Activated CD8-positive, alpha-beta T cell treated with anti-CD3 and anti-CD28 coated beads for 36 hours (primary cell): Measurements from ENCODE around the gene NLRP12. TPM values are rescaled to one million over a fixed set of nuclear protein-coding genes. Genes with fewer than 3 reads are reported as not detected.
"Not testable (repeated sequence)": the region's sequence is repeated elsewhere in the genome, so short reads cannot be mapped to it uniquely, and the experiment has no call there.

ENCODE experiments used
- ATAC-seq: fragments of 200-7000 bp; cut with Tn5 transposase; one replicate; pipeline ENCODE4 v1.10.0; 2021; ENCODE audit warnings: mild to moderate bottlenecking, moderate library complexity
- CTCF ChIA-PET: fragments of 350-600 bp; sonication (Branson Sonifier 250); formaldehyde crosslinking; loops from one replicate; lab custom pipeline; 2021; ENCODE audit warnings: antibody characterized with exemption; lab: Charles Lee
- POLR2A ChIA-PET: fragments of 350-600 bp; sonication (Branson Sonifier 250); formaldehyde crosslinking; loops from one replicate; lab custom pipeline; 2021; ENCODE audit warnings: antibody characterized with exemption; lab: Charles Lee
- DNase-seq: peaks from one replicate; pipeline ENCODE4 v3.0.0-alpha.2; 2020
- H3K27ac Mint-ChIP-seq: one replicate; pipeline ENCODE4 v1.8.0; 2021; ENCODE audit warnings: mild to moderate bottlenecking, mixed read lengths
- H3K27me3 Mint-ChIP-seq: one replicate; pipeline ENCODE4 v1.8.0; 2021; ENCODE audit warnings: mixed read lengths
- H3K36me3 Mint-ChIP-seq: one replicate; pipeline ENCODE4 v1.8.0; 2021; ENCODE audit warnings: low read depth, mixed read lengths
- H3K4me1 Mint-ChIP-seq: one replicate; pipeline ENCODE4 v1.8.0; 2021; ENCODE audit warnings: low read depth, mixed read lengths
- H3K4me3 Mint-ChIP-seq: one replicate; pipeline ENCODE4 v1.8.0; 2021; ENCODE audit warnings: mild to moderate bottlenecking, moderate library complexity, mixed read lengths
- H3K9me3 Mint-ChIP-seq: one replicate; pipeline ENCODE4 v1.8.0; 2021; ENCODE audit warnings: mixed read lengths
- CTCF ChIP-seq: fragments of 200-600 bp; IDR thresholded peaks from one replicate; pipeline ENCODE4 v1.8.0; 2022; ENCODE audit warnings: antibody characterized with exemption, mild to moderate bottlenecking
- intact Hi-C: fragments of 100-400 bp; cut with micrococcal nuclease; formaldehyde crosslinking; loops from one replicate; pipeline ENCODE4 v1.10.0; 2022
- total RNA-seq, 2 experiments: library from RNA; stranded (reverse); gene quantifications; one replicate each; pipeline ENCODE4 v1.2.3, GENCODE V29; 2021

Gene NLRP12
- total RNA-seq, 2 experiments from 2014 or later = 0.07 TPM; not detected in 1

GRCh38 chr19:53782698-53783097 lies 41.4 kb downstream of the NLRP12 start:
- Mint-ChIP-seq H3K9me3 (no peaks in the 10 kb centered on the region), H3K36me3 (no peaks in the 10 kb centered on the region), H3K4me1 (peaks cover 4% of the 10 kb centered on the region), H3K4me3 (no peak overlapping the region), H3K27ac (no peak overlapping the region), H3K27me3 (peaks cover 8% of the 10 kb centered on the region)
- ChIA-PET POLR2A (interaction anchor here (1.0 kb wide), 1 partner anchor 287 kb away, joined by 3 read pairs; no protein-coding TSS in a partner anchor), CTCF (interaction anchor here (1.0 to 2.2 kb wide), 2 partner anchors 11 to 241 kb away, joined by 3 to 11 read pairs; no protein-coding TSS in a partner anchor)
- DNase-seq (no peak), ATAC-seq (no peak)
- no peak for TF ChIP-seq CTCF
- intact Hi-C loops = no loop called here

GRCh38 chr19:53781332-53781731 lies 42.8 kb downstream of the NLRP12 start:
- H3K9me3 Mint-ChIP-seq, H3K27me3 Mint-ChIP-seq, intact Hi-C loops, POLR2A ChIA-PET, ATAC-seq, H3K4me1 Mint-ChIP-seq, DNase-seq, H3K4me3 Mint-ChIP-seq, H3K27ac Mint-ChIP-seq, H3K36me3 Mint-ChIP-seq: not testable (repeated sequence)
- CTCF ChIA-PET = interaction anchor here (1.8 to 2.2 kb wide), 2 partner anchors 12 to 242 kb away, joined by 4 to 11 read pairs; no protein-coding TSS in a partner anchor

GRCh38 chr19:53780506-53780905 lies 43.6 kb downstream of the NLRP12 start:
- ATAC-seq (no peak), DNase-seq (no peak)
- H3K27me3 Mint-ChIP-seq = peaks cover 5% of the 10 kb centered on the region
- H3K27ac Mint-ChIP-seq = no peak overlapping the region
- H3K4me3 Mint-ChIP-seq = no peak overlapping the region
- no peak for TF ChIP-seq CTCF
- H3K9me3 Mint-ChIP-seq = no peaks in the 10 kb centered on the region
- CTCF ChIA-PET = interaction anchor here (1.8 kb wide), 1 partner anchor 243 kb away, joined by 4 read pairs; no protein-coding TSS in a partner anchor
- no peaks in the 10 kb centered on the region for H3K36me3 Mint-ChIP-seq
- POLR2A ChIA-PET = no interaction called here
- peaks cover 2% of the 10 kb centered on the region for H3K4me1 Mint-ChIP-seq
- intact Hi-C loops = no loop called here

GRCh38 chr19:53775524-53775923 lies 48.6 kb downstream of the NLRP12 start:
- intact Hi-C loops = no loop called here
- no peak overlapping the region for H3K4me3 Mint-ChIP-seq
- H3K36me3 Mint-ChIP-seq = no peaks in the 10 kb centered on the region
- ChIA-PET CTCF (interaction anchor here (1.0 to 1.9 kb wide), 3 partner anchors 18 to 248 kb away, joined by 3 to 14 read pairs (median 4); no protein-coding TSS in a partner anchor), POLR2A (no interaction called here)
- no peaks in the 10 kb centered on the region for H3K27me3 Mint-ChIP-seq
- no peak overlapping the region for H3K27ac Mint-ChIP-seq
- ATAC-seq = no peak
- TF ChIP-seq CTCF = no peak
- H3K4me1 Mint-ChIP-seq = peaks cover 1% of the 10 kb centered on the region
- no peaks in the 10 kb centered on the region for H3K9me3 Mint-ChIP-seq
- no peak for DNase-seq

GRCh38 chr19:53774491-53774890 lies 49.6 kb downstream of the NLRP12 start:
- CTCF ChIA-PET = interaction anchor here (1.5 to 2.9 kb wide), 3 partner anchors 18 to 257 kb away, joined by 3 to 18 read pairs (median 7); no protein-coding TSS in a partner anchor
- intact Hi-C loops, H3K9me3 Mint-ChIP-seq, H3K36me3 Mint-ChIP-seq, DNase-seq, H3K4me3 Mint-ChIP-seq, H3K27ac Mint-ChIP-seq, H3K27me3 Mint-ChIP-seq, H3K4me1 Mint-ChIP-seq, ATAC-seq, POLR2A ChIA-PET: not testable (repeated sequence)

- ChIA-PET POLR2A (no interaction called here), CTCF (interaction anchor here (1.0 to 2.9 kb wide), 5 partner anchors 19 to 258 kb away, joined by 3 to 18 read pairs (median 6); no protein-coding TSS in a partner anchor)
- ATAC-seq (no peak), DNase-seq (no peak)
- no peaks in the 10 kb centered on the region for H3K36me3 Mint-ChIP-seq
- intact Hi-C loops = no loop called here
- TF ChIP-seq CTCF = no peak
- H3K4me1 Mint-ChIP-seq = peaks cover 1% of the 10 kb centered on the region
- H3K27me3 Mint-ChIP-seq = no peaks in the 10 kb centered on the region
- no peak overlapping the region for H3K27ac Mint-ChIP-seq
- H3K4me3 Mint-ChIP-seq = no peak overlapping the region
- H3K9me3 Mint-ChIP-seq = no peaks in the 10 kb centered on the region
These were observed 50.1 kb downstream of the NLRP12 start for GRCh38 chr19:53773999-53774398.
